Liver (tissue), 9 donors: ENCODE measurements around the gene NOC4L. TPM values are rescaled to one million over a fixed set of nuclear protein-coding genes. Genes with fewer than 3 reads are reported as not detected.

ENCODE experiments used
- DNase-seq: peaks from one replicate; pipeline ENCODE4 v3.0.0-alpha.2; 2017; ENCODE audit warnings: low spot score
- H3K27ac ChIP-seq, 2 donors: one replicate each; pipeline ENCODE4 v1.7.0; 2013; ENCODE audit warnings: inconsistent platforms in 2 of 2, low read length in 2 of 2, control low read depth in 1 of 2, low read depth in 1 of 2, mild to moderate bottlenecking in 1 of 2
- H3K27me3 ChIP-seq, 4 donors: one replicate each; pipeline versions ENCODE4 v1.6.1 to v1.7.0; 2013; ENCODE audit warnings: low read length in 3 of 4, inconsistent platforms in 1 of 4, mild to moderate bottlenecking in 1 of 4, moderate library complexity in 1 of 4; ENCODE audit not compliant: control insufficient read depth in 4 of 4, insufficient read depth in 4 of 4
- H3K36me3 ChIP-seq, 4 donors: one replicate each; pipeline versions ENCODE4 v1.6.1 to v1.7.0; 2013; ENCODE audit warnings: low read length in 3 of 4, mild to moderate bottlenecking in 3 of 4, low read depth in 1 of 4, moderate library complexity in 1 of 4; ENCODE audit not compliant: control insufficient read depth in 4 of 4, insufficient read depth in 3 of 4
- H3K4me1 ChIP-seq, 4 donors: one replicate each; pipeline versions ENCODE4 v1.6.1 to v1.7.0; 2013; ENCODE audit warnings: low read length in 3 of 4, mild to moderate bottlenecking in 3 of 4, moderate library complexity in 1 of 4; ENCODE audit not compliant: control insufficient read depth in 4 of 4, insufficient read depth in 4 of 4
- H3K4me3 ChIP-seq, 3 donors: one replicate each; pipeline versions ENCODE4 v1.6.1 to v1.7.0; 2013; ENCODE audit warnings: low read length in 3 of 3, control low read depth in 1 of 3, low read depth in 1 of 3, mild to moderate bottlenecking in 1 of 3
- H3K9ac ChIP-seq, 2 donors: one replicate each; pipeline ENCODE4 v1.7.0; 2013; ENCODE audit warnings: low read length in 2 of 2, mild to moderate bottlenecking in 2 of 2, moderate library complexity in 2 of 2, control low read depth in 1 of 2, low read depth in 1 of 2
- H3K9me3 ChIP-seq, 4 donors: one replicate each; pipeline versions ENCODE4 v1.6.1 to v1.7.0; 2013; ENCODE audit warnings: low read length in 3 of 4; ENCODE audit not compliant: control insufficient read depth in 4 of 4
- ATF3 ChIP-seq: IDR thresholded peaks from 2 replicates; pipeline ENCODE4 v1.6.1; 2016; ENCODE audit warnings: antibody characterized with exemption
- CTCF ChIP-seq: fragments of 150-350 bp; IDR thresholded peaks from 2 replicates; pipeline ENCODE4 v1.5.1; 2017; ENCODE audit warnings: improper control_type of control experiment, low read depth, low read length; ENCODE audit not compliant: missing input control
- FOXA1 ChIP-seq: IDR thresholded peaks from 2 replicates; pipeline ENCODE4 v1.6.1; 2016; ENCODE audit warnings: antibody characterized with exemption
- FOXA2 ChIP-seq: IDR thresholded peaks from 2 replicates; pipeline ENCODE4 v1.6.1; 2016; ENCODE audit warnings: antibody characterized with exemption
- GABPA ChIP-seq, 2 donors: IDR thresholded peaks in 1 of 2; conservative IDR thresholded peaks in 1 of 2; 2 replicates each; pipeline ENCODE4 v1.6.1; 2016; ENCODE audit warnings: antibody characterized with exemption in 2 of 2, mild to moderate bottlenecking in 1 of 2, moderate library complexity in 1 of 2
- HNF4A ChIP-seq, 2 donors: conservative IDR thresholded peaks; 2 replicates each; pipeline ENCODE4 v1.6.1; 2016; ENCODE audit warnings: antibody characterized with exemption in 2 of 2, mild to moderate bottlenecking in 2 of 2
- HNF4G ChIP-seq: IDR thresholded peaks from 2 replicates; pipeline ENCODE4 v1.6.1; 2016; ENCODE audit warnings: antibody characterized with exemption
- JUND ChIP-seq, 2 donors: IDR thresholded peaks; 2 replicates each; pipeline ENCODE4 v1.6.1; 2016; ENCODE audit warnings: antibody characterized with exemption in 2 of 2
- MAX ChIP-seq: IDR thresholded peaks from 2 replicates; pipeline ENCODE4 v1.6.1; 2016; ENCODE audit warnings: antibody characterized with exemption
- NR2F2 ChIP-seq: IDR thresholded peaks from 2 replicates; pipeline ENCODE4 v1.6.1; 2016; ENCODE audit warnings: antibody characterized with exemption
- RAD21 ChIP-seq, 2 donors: IDR thresholded peaks; 2 replicates each; pipeline ENCODE4 v1.6.1; 2016; ENCODE audit warnings: antibody characterized with exemption in 2 of 2, mild to moderate bottlenecking in 2 of 2
- REST ChIP-seq: IDR thresholded peaks from 2 replicates; pipeline ENCODE4 v1.6.1; 2016; ENCODE audit warnings: antibody characterized with exemption, mild to moderate bottlenecking
- RXRA ChIP-seq, 2 donors: IDR thresholded peaks; 2 replicates each; pipeline ENCODE4 v1.6.1; 2017 to 2018; ENCODE audit warnings: antibody characterized with exemption in 2 of 2, mild to moderate bottlenecking in 1 of 2
- SP1 ChIP-seq: IDR thresholded peaks from 2 replicates; pipeline ENCODE4 v1.6.1; 2018; ENCODE audit warnings: antibody characterized with exemption, mild to moderate bottlenecking
- TAF1 ChIP-seq: conservative IDR thresholded peaks from 2 replicates; pipeline ENCODE4 v1.6.1; 2016; ENCODE audit warnings: antibody characterized with exemption, mild to moderate bottlenecking
- YY1 ChIP-seq: IDR thresholded peaks from 2 replicates; pipeline ENCODE4 v1.6.1; 2016; ENCODE audit warnings: antibody characterized with exemption, mild to moderate bottlenecking
- ZBTB33 ChIP-seq: IDR thresholded peaks from 2 replicates; pipeline ENCODE4 v1.6.1; 2016; ENCODE audit warnings: antibody characterized with exemption
- WGBS: extraction: QIAGEN DNeasy Blood & Tissue Kit; methylation state at CpG from one replicate; pipeline ENCODE4 v1.1.7; 2013; 5-methylcytosine and 5-hydroxymethylcytosine counted together
- polyA plus RNA-seq, 2 donors: library from polyadenylated mRNA; stranded (reverse) in 1 of 2; unstranded in 1 of 2; fragments of 200-250 nt in 1 of 2; fragments of >200 nt in 1 of 2; fragmentation: Nextera tagmentation in 1 of 2; extraction: Ambion mirVana in 1 of 2; gene quantifications; one replicate each; pipeline versions ENCODE4 v1.2.1 to v1.2.3, GENCODE V29; 2013 to 2015
- total RNA-seq, 2 donors: library from RNA; depleted of rRNA; stranded (reverse); fragments of >200 nt; gene quantifications; one replicate each; pipeline ENCODE4 v1.2.3, GENCODE V29; 2014
- donor health status: healthy.
- donor health status: healthy.
- donor health status: healthy.
- donor health status: healthy.
- donor health status: healthy.

NOC4L gene
- total and polyA plus RNA-seq, 4 donors: 6.4 to 11.6 (median 8.4) TPM

GRCh38 chr12:132109741-132110140, 34.5 kb upstream of the NOC4L start:
- TF ChIP-seq SP1 (no peak), YY1 (no peak), FOXA2 (no peak), RAD21 (IDR thresholded peaks at IDR 0.05) (no peak), HNF4A (conservative IDR thresholded peaks at IDR 0.05) (no peak), GABPA (IDR thresholded peaks at IDR 0.05 in 1 of 2, conservative IDR thresholded peaks at IDR 0.05 in 1 of 2) (no peak), NR2F2 (no peak), ATF3 (no peak), ZBTB33 (no peak), HNF4G (no peak), FOXA1 (no peak), MAX (no peak), CTCF (no peak), REST (no peak), RXRA (IDR thresholded peaks at IDR 0.05) (no peak), TAF1 (no peak)
- H3K4me1 ChIP-seq: no peaks in the 10 kb centered on the region
- DNase-seq: no peak
- no peak overlapping the region for H3K9ac ChIP-seq
- no peak overlapping the region for H3K27ac ChIP-seq
- no peaks in the 10 kb centered on the region for H3K9me3 ChIP-seq
- H3K4me3 ChIP-seq: no peak overlapping the region
- no peaks in the 10 kb centered on the region for H3K27me3 ChIP-seq
- H3K36me3 ChIP-seq: peaks cover 10 to 29% (median 21%) of the 10 kb centered on the region in 4 donors
- WGBS: 93% methylated on average over 8 of the region's 8 CpGs

- Histone ChIP-seq H3K27ac (no peak overlapping the region), H3K9me3 (no peaks in the 10 kb centered on the region), H3K4me3 (no peak overlapping the region), H3K4me1 (no peaks in the 10 kb centered on the region), H3K27me3 (no peaks in the 10 kb centered on the region), H3K9ac (no peak overlapping the region), H3K36me3 (peaks cover 15 to 32% (median 22%) of the 10 kb centered on the region in 4 donors)
- WGBS: 81% methylated on average over 3 of the region's 3 CpGs
- DNase-seq: no peak
- TF ChIP-seq ATF3: no peak
- TF ChIP-seq FOXA2: no peak
- no peak for TF ChIP-seq NR2F2
- TF ChIP-seq REST: no peak
- TF ChIP-seq RAD21 (IDR thresholded peaks at IDR 0.05): no peak
- TF ChIP-seq RXRA (IDR thresholded peaks at IDR 0.05): no peak
- no peak for TF ChIP-seq SP1
- no peak for TF ChIP-seq GABPA (IDR thresholded peaks at IDR 0.05 in 1 of 2, conservative IDR thresholded peaks at IDR 0.05 in 1 of 2)
- no peak for TF ChIP-seq TAF1
- TF ChIP-seq JUND (IDR thresholded peaks at IDR 0.05): no peak
- TF ChIP-seq CTCF: no peak
- no peak for TF ChIP-seq HNF4G
- no peak for TF ChIP-seq FOXA1
- no peak for TF ChIP-seq YY1
These were observed 33.6 kb upstream of the NOC4L start for GRCh38 chr12:132110677-132111076.
